Measurements from ENCODE around the gene FHIT.

FHIT gene

DNA sequence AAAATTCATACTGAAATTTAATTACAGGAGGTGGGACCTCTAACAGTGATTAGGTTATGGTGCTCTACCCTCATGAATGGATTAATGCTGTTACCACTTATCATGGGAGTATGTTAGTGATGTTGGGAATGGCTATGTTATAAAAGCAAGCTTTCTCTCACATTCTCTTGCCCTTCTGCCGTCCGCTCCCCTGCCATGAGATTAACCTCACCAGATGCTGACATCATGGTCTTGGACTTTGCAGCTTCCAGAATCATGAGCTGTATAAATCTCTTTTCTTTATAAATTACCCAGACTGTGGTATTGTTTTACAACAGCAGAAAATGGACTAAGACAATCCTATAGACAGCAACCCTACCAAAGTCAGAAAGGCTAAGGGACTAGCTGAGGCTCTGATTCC is 884.8 kb downstream of the FHIT start:
- H2AK5ac ChIP-seq (ENCODE audit: low read length) = no peak overlapping the region
- H3K79me1 ChIP-seq (ENCODE audit: low read length) = no peaks in the 10 kb centered on the region
- no peak overlapping the region for H3K56ac ChIP-seq (ENCODE audit: low read length)
- H3K36me3 ChIP-seq (ENCODE audit: control insufficient read depth, insufficient read depth, low read length) = no peaks in the 10 kb centered on the region
- no peak overlapping the region for H4K8ac ChIP-seq (ENCODE audit: low read depth, low read length)
- WGBS (ENCODE audit: extremely low coverage, insufficient coverage, low lambda C conversion rate) = no CpG with 5 or more reads among the region's 2 CpGs
- no peak overlapping the region for H3K4ac ChIP-seq (ENCODE audit: low read depth, low read length)
- H2BK120ac ChIP-seq (ENCODE audit: low read depth, low read length) = no peak overlapping the region
- no peak overlapping the region for H2BK15ac ChIP-seq (replicated peaks; ENCODE audit: low read depth)
- H3K4me2 ChIP-seq (ENCODE audit: low read length) = no peak overlapping the region
- H3K79me2 ChIP-seq (ENCODE audit: control insufficient read depth, insufficient read depth, low read length) = no peaks in the 10 kb centered on the region
- no peak overlapping the region for H3K4me3 ChIP-seq (ENCODE audit: low read length)
- H3K27me3 ChIP-seq (ENCODE audit: insufficient read depth, low read length, poor library complexity) = no peaks in the 10 kb centered on the region
- no peaks in the 10 kb centered on the region for H3K4me1 ChIP-seq (ENCODE audit: control insufficient read depth, low read depth, low read length)
- no peak overlapping the region for H4K5ac ChIP-seq (ENCODE audit: low read length)
- H3K18ac ChIP-seq (ENCODE audit: low read length) = no peak overlapping the region
- no peak overlapping the region for H3K27ac ChIP-seq (ENCODE audit: low read depth, low read length)
- H3K9ac ChIP-seq (ENCODE audit: low read length) = no peak overlapping the region
- no peak overlapping the region for H2BK5ac ChIP-seq (ENCODE audit: low read length)
- H3K23ac ChIP-seq (ENCODE audit: low read length) = no peak overlapping the region
- DNase-seq = no peak

DNA sequence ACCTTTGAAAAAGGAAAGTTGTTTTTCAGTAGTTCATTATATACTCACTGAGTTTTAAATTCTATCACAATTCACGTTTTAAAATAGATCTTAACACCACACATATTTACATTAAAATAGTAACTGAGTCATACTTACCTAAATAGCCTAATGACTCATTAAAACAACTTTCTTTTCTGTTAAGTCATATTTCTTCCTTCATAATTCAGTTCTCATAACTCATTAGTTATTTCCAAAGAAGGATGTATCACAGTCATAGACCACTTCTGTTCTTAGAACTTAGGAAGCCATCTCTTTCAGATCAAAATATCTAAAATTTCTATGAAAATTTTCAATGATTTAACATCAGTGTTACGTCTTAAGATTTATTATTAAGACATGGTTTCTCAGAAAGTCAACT is 885.9 kb downstream of the FHIT start:
- Histone ChIP-seq H3K23ac (ENCODE audit: low read length) (no peak overlapping the region), H3K79me2 (ENCODE audit: control insufficient read depth, insufficient read depth, low read length) (no peaks in the 10 kb centered on the region), H4K5ac (ENCODE audit: low read length) (no peak overlapping the region), H3K36me3 (ENCODE audit: control insufficient read depth, insufficient read depth, low read length) (no peaks in the 10 kb centered on the region), H3K4me3 (ENCODE audit: low read length) (no peak overlapping the region), H2BK15ac (replicated peaks; ENCODE audit: low read depth) (no peak overlapping the region), H3K4me2 (ENCODE audit: low read length) (no peak overlapping the region), H2BK5ac (ENCODE audit: low read length) (no peak overlapping the region), H2AK5ac (ENCODE audit: low read length) (no peak overlapping the region), H3K9ac (ENCODE audit: low read length) (no peak overlapping the region), H3K79me1 (ENCODE audit: low read length) (no peaks in the 10 kb centered on the region), H3K4me1 (ENCODE audit: control insufficient read depth, low read depth, low read length) (no peaks in the 10 kb centered on the region), H2BK120ac (ENCODE audit: low read depth, low read length) (no peak overlapping the region), H3K18ac (ENCODE audit: low read length) (no peak overlapping the region), H3K27me3 (ENCODE audit: insufficient read depth, low read length, poor library complexity) (no peaks in the 10 kb centered on the region), H3K27ac (ENCODE audit: low read depth, low read length) (no peak overlapping the region), H3K56ac (ENCODE audit: low read length) (no peak overlapping the region), H4K8ac (ENCODE audit: low read depth, low read length) (no peak overlapping the region), H3K4ac (ENCODE audit: low read depth, low read length) (no peak overlapping the region)
- 100% methylated on average over 1 of the region's 2 CpGs for WGBS (ENCODE audit: extremely low coverage, insufficient coverage, low lambda C conversion rate)
- DNase-seq = no peak

DNA sequence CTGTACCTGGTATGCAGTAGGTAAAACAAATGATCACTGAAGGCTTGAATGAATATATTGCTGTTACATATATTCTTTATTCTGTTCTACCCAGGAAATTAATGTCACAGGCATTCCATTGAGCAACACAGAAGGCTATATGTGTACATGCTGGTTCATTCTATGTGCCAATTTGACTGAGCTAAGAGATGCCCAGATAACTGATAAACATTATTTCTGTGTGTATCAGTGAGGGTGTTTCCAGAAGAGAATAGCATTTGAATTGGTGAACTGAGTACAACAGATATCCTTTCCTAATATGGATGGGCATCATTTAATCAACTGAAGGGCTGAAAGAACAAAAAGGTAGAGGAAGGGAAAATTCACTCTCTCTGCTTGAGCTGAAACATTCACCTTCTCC is 886.8 kb downstream of the FHIT start:
- H3K4me2 ChIP-seq (ENCODE audit: low read length) = no peak overlapping the region
- no peak overlapping the region for H2BK5ac ChIP-seq (ENCODE audit: low read length)
- no peak overlapping the region for H2BK120ac ChIP-seq (ENCODE audit: low read depth, low read length)
- H3K23ac ChIP-seq (ENCODE audit: low read length) = no peak overlapping the region
- no peak overlapping the region for H2AK5ac ChIP-seq (ENCODE audit: low read length)
- no peak overlapping the region for H3K4me3 ChIP-seq (ENCODE audit: low read length)
- no peaks in the 10 kb centered on the region for H3K79me2 ChIP-seq (ENCODE audit: control insufficient read depth, insufficient read depth, low read length)
- H4K8ac ChIP-seq (ENCODE audit: low read depth, low read length) = no peak overlapping the region
- H3K27ac ChIP-seq (ENCODE audit: low read depth, low read length) = no peak overlapping the region
- no peak overlapping the region for H3K9ac ChIP-seq (ENCODE audit: low read length)
- no peak overlapping the region for H3K18ac ChIP-seq (ENCODE audit: low read length)
- H3K79me1 ChIP-seq (ENCODE audit: low read length) = no peaks in the 10 kb centered on the region
- H4K5ac ChIP-seq (ENCODE audit: low read length) = no peak overlapping the region
- H3K4me1 ChIP-seq (ENCODE audit: control insufficient read depth, low read depth, low read length) = no peaks in the 10 kb centered on the region
- H3K36me3 ChIP-seq (ENCODE audit: control insufficient read depth, insufficient read depth, low read length) = no peaks in the 10 kb centered on the region
- H2BK15ac ChIP-seq (replicated peaks; ENCODE audit: low read depth) = no peak overlapping the region
- no peak overlapping the region for H3K4ac ChIP-seq (ENCODE audit: low read depth, low read length)
- H3K27me3 ChIP-seq (ENCODE audit: insufficient read depth, low read length, poor library complexity) = no peaks in the 10 kb centered on the region
- DNase-seq = no peak
- H3K56ac ChIP-seq (ENCODE audit: low read length) = no peak overlapping the region

DNA sequence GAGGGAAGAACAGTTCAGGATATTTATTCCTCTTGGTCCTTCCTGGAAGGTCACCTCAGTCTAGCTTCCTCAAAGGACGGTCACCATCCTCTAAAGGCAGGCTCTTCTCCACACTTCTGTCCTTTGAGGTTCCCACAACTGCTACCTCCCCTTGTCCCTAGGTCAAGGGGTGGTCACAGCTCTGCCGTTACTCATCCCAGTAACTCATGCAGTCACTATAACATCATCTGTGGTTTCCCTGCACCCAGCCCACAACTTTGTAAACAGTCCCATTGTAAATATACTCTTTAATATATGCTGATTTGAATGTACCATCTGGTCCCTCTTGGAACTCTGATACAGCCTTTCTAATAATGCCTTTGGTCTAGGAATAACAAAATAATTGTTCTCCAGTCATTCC is 887.4 kb downstream of the FHIT start:
- Histone ChIP-seq H4K8ac (ENCODE audit: low read depth, low read length) (no peak overlapping the region), H3K4me1 (ENCODE audit: control insufficient read depth, low read depth, low read length) (no peaks in the 10 kb centered on the region), H3K4ac (ENCODE audit: low read depth, low read length) (no peak overlapping the region), H3K23ac (ENCODE audit: low read length) (no peak overlapping the region), H3K4me2 (ENCODE audit: low read length) (no peak overlapping the region), H2BK120ac (ENCODE audit: low read depth, low read length) (no peak overlapping the region), H2BK15ac (replicated peaks; ENCODE audit: low read depth) (no peak overlapping the region), H3K9ac (ENCODE audit: low read length) (no peak overlapping the region), H3K56ac (ENCODE audit: low read length) (no peak overlapping the region), H3K27ac (ENCODE audit: low read depth, low read length) (no peak overlapping the region), H3K79me1 (ENCODE audit: low read length) (no peaks in the 10 kb centered on the region), H3K27me3 (ENCODE audit: insufficient read depth, low read length, poor library complexity) (no peaks in the 10 kb centered on the region), H3K36me3 (ENCODE audit: control insufficient read depth, insufficient read depth, low read length) (no peaks in the 10 kb centered on the region), H3K18ac (ENCODE audit: low read length) (no peak overlapping the region), H2BK5ac (ENCODE audit: low read length) (no peak overlapping the region), H2AK5ac (ENCODE audit: low read length) (no peak overlapping the region), H3K4me3 (ENCODE audit: low read length) (no peak overlapping the region), H3K79me2 (ENCODE audit: control insufficient read depth, insufficient read depth, low read length) (no peaks in the 10 kb centered on the region), H4K5ac (ENCODE audit: low read length) (no peak overlapping the region)
- DNase-seq = no peak
- no CpG with 5 or more reads among the region's 2 CpGs for WGBS (ENCODE audit: extremely low coverage, insufficient coverage, low lambda C conversion rate)

DNA sequence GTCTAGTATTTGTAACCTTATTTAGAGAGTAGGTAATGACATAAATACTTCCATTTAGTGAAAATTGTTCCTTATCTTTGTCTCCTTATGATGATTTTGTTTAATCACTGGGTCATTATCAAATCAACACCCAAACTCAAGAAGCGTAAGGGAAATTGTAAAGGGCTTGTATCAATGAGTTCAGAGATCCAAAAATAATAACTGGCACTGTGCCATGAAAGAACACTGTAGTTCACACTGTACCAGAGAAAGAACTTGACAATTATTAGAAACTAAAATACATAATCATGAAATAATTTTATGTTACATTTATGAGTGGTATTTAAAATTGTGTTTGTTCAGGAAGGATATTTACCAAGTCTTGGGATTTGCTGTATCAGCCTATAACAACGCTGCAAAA is 895.4 kb downstream of the FHIT start:
- Histone ChIP-seq H3K27ac (ENCODE audit: low read depth, low read length) (no peak overlapping the region), H3K4ac (ENCODE audit: low read depth, low read length) (no peak overlapping the region), H3K36me3 (ENCODE audit: control insufficient read depth, insufficient read depth, low read length) (no peaks in the 10 kb centered on the region), H2AK5ac (ENCODE audit: low read length) (no peak overlapping the region), H3K79me1 (ENCODE audit: low read length) (no peaks in the 10 kb centered on the region), H3K27me3 (ENCODE audit: insufficient read depth, low read length, poor library complexity) (no peaks in the 10 kb centered on the region), H2BK5ac (ENCODE audit: low read length) (no peak overlapping the region), H3K23ac (ENCODE audit: low read length) (no peak overlapping the region), H2BK120ac (ENCODE audit: low read depth, low read length) (no peak overlapping the region), H3K79me2 (ENCODE audit: control insufficient read depth, insufficient read depth, low read length) (no peaks in the 10 kb centered on the region), H3K18ac (ENCODE audit: low read length) (no peak overlapping the region), H4K8ac (ENCODE audit: low read depth, low read length) (no peak overlapping the region), H3K56ac (ENCODE audit: low read length) (no peak overlapping the region), H3K4me2 (ENCODE audit: low read length) (no peak overlapping the region), H3K4me3 (ENCODE audit: low read length) (no peak overlapping the region), H3K9ac (ENCODE audit: low read length) (no peak overlapping the region), H3K4me1 (ENCODE audit: control insufficient read depth, low read depth, low read length) (no peaks in the 10 kb centered on the region), H2BK15ac (replicated peaks; ENCODE audit: low read depth) (no peak overlapping the region), H4K5ac (ENCODE audit: low read length) (no peak overlapping the region)
- no CpG with 5 or more reads among the region's 2 CpGs for WGBS (ENCODE audit: extremely low coverage, insufficient coverage, low lambda C conversion rate)
- no peak for DNase-seq

DNA sequence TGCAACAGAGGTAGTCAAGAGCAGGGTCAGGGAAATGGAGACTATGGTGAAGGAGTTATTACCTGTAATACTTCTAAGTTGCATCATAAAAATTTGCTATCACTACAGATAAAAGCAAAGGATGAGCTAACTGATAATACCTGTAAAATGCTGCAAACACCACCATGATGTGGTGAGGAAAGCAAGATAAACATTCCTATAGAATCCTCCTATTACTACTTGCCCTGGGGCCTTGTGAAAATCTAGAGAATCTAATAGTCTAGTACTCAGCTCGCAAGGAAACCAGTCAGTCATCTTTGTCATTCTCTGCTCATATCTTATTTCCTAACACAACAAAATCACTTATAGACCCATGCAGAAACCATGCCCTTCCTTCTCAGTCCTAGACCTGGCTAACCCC is 899.8 kb downstream of the FHIT start:
- H3K79me1 ChIP-seq (ENCODE audit: low read length) = no peaks in the 10 kb centered on the region
- no peak overlapping the region for H3K9ac ChIP-seq (ENCODE audit: low read length)
- DNase-seq = no peak
- no peak overlapping the region for H3K56ac ChIP-seq (ENCODE audit: low read length)
- no peak overlapping the region for H3K27ac ChIP-seq (ENCODE audit: low read depth, low read length)
- H3K4me2 ChIP-seq (ENCODE audit: low read length) = no peak overlapping the region
- H2AK5ac ChIP-seq (ENCODE audit: low read length) = no peak overlapping the region
- no peak overlapping the region for H4K8ac ChIP-seq (ENCODE audit: low read depth, low read length)
- no peak overlapping the region for H3K4ac ChIP-seq (ENCODE audit: low read depth, low read length)
- H3K27me3 ChIP-seq (ENCODE audit: insufficient read depth, low read length, poor library complexity) = no peaks in the 10 kb centered on the region
- no peak overlapping the region for H3K4me3 ChIP-seq (ENCODE audit: low read length)
- H3K18ac ChIP-seq (ENCODE audit: low read length) = no peak overlapping the region
- H3K36me3 ChIP-seq (ENCODE audit: control insufficient read depth, insufficient read depth, low read length) = no peaks in the 10 kb centered on the region
- WGBS (ENCODE audit: extremely low coverage, insufficient coverage, low lambda C conversion rate) = no CpG with 5 or more reads among the region's 1 CpG
- no peak overlapping the region for H4K5ac ChIP-seq (ENCODE audit: low read length)
- H3K4me1 ChIP-seq (ENCODE audit: control insufficient read depth, low read depth, low read length) = no peaks in the 10 kb centered on the region
- H2BK120ac ChIP-seq (ENCODE audit: low read depth, low read length) = no peak overlapping the region
- H3K23ac ChIP-seq (ENCODE audit: low read length) = no peak overlapping the region
- no peak overlapping the region for H2BK5ac ChIP-seq (ENCODE audit: low read length)
- H3K79me2 ChIP-seq (ENCODE audit: control insufficient read depth, insufficient read depth, low read length) = no peaks in the 10 kb centered on the region
- no peak overlapping the region for H2BK15ac ChIP-seq (replicated peaks; ENCODE audit: low read depth)
